Astrocyte (in vitro differentiated cells and primary cell): ENCODE data around the gene GET3. TPM values are rescaled to one million over a fixed set of nuclear protein-coding genes. Genes with fewer than 3 reads are reported as not detected.

ENCODE experiments used
- DNase-seq: peaks from one replicate; pipeline ENCODE4 v3.0.0-alpha.2; 2010; ENCODE audit warnings: low read depth
- FAIRE-seq: peaks from 2 replicates; lab custom pipeline; 2011; peaks lifted over from hg19 to GRCh38; lab: Jason Lieb, UNC
- H2AFZ ChIP-seq: 2 replicates; pipeline ENCODE4 v1.6.0; 2012; ENCODE audit warnings: low read depth, low read length, inconsistent platforms
- H3K27ac ChIP-seq: 2 replicates; pipeline ENCODE4 v1.5.1; 2011; ENCODE audit warnings: low read depth, low read length, inconsistent platforms
- H3K27me3 ChIP-seq: 2 replicates; pipeline ENCODE4 v1.6.0; 2011; ENCODE audit warnings: low read length, inconsistent platforms; ENCODE audit not compliant: insufficient read depth
- H3K36me3 ChIP-seq: 2 replicates; pipeline ENCODE4 v1.5.1; 2011; ENCODE audit warnings: low read length, inconsistent platforms; ENCODE audit not compliant: insufficient read depth
- H3K4me1 ChIP-seq: 2 replicates; pipeline ENCODE4 v1.5.1; 2011; ENCODE audit warnings: low read length, inconsistent platforms; ENCODE audit not compliant: insufficient read depth
- H3K4me2 ChIP-seq: 2 replicates; pipeline ENCODE4 v1.6.0; 2012; ENCODE audit warnings: low read length, inconsistent platforms
- H3K4me3 ChIP-seq: 2 replicates; pipeline ENCODE4 v1.5.1; 2011; ENCODE audit warnings: low read depth, mild to moderate bottlenecking, low read length, inconsistent platforms; ENCODE audit not compliant: insufficient read depth
- H3K79me2 ChIP-seq: 2 replicates; pipeline ENCODE4 v1.6.0; 2012; ENCODE audit warnings: mild to moderate bottlenecking, low read length, inconsistent platforms; ENCODE audit not compliant: insufficient read depth
- H3K9ac ChIP-seq: 2 replicates; pipeline ENCODE4 v1.6.0; 2012; ENCODE audit warnings: mild to moderate bottlenecking, low read length, inconsistent platforms
- H3K9me3 ChIP-seq: 2 replicates; pipeline ENCODE4 v1.5.1; 2012; ENCODE audit warnings: low read depth, mild to moderate bottlenecking, low read length, inconsistent platforms; ENCODE audit not compliant: insufficient read depth
- H4K20me1 ChIP-seq: 2 replicates; pipeline ENCODE4 v1.6.0; 2012; ENCODE audit warnings: low read length, inconsistent platforms; ENCODE audit not compliant: insufficient read depth
- H3K27ac Mint-ChIP-seq: one replicate; pipeline ENCODE4 v1.8.0; 2021; ENCODE audit warnings: mild to moderate bottlenecking, mixed read lengths; ENCODE audit not compliant: unreplicated experiment
- H3K27me3 Mint-ChIP-seq: one replicate; pipeline ENCODE4 v1.8.0; 2021; ENCODE audit warnings: low read depth, mixed read lengths; ENCODE audit not compliant: unreplicated experiment
- H3K36me3 Mint-ChIP-seq: one replicate; pipeline ENCODE4 v1.8.0; 2021; ENCODE audit warnings: low read depth, mixed read lengths; ENCODE audit not compliant: unreplicated experiment
- H3K4me1 Mint-ChIP-seq: one replicate; pipeline ENCODE4 v1.8.0; 2021; ENCODE audit warnings: low read depth, mixed read lengths; ENCODE audit not compliant: unreplicated experiment
- H3K4me3 Mint-ChIP-seq: one replicate; pipeline ENCODE4 v1.8.0; 2021; ENCODE audit warnings: mild to moderate bottlenecking, moderate library complexity, mixed read lengths; ENCODE audit not compliant: unreplicated experiment
- H3K9me3 Mint-ChIP-seq: one replicate; pipeline ENCODE4 v1.8.0; 2021; ENCODE audit warnings: mild to moderate bottlenecking, mixed read lengths; ENCODE audit not compliant: unreplicated experiment
- EZH2 ChIP-seq: IDR thresholded peaks from 2 replicates; pipeline ENCODE4 v1.6.1; 2012; ENCODE audit warnings: mild to moderate bottlenecking, low read length, inconsistent platforms; ENCODE audit not compliant: insufficient read depth
- total RNA-seq: library from RNA; stranded (reverse); gene quantifications from 2 replicates; pipeline ENCODE4 v1.2.1, GENCODE V29; 2021
- TF ChIP-seq, protein P1 (sequence below): IDR thresholded peaks from 2 replicates; pipeline ENCODE4 v1.5.1; 2011; ENCODE audit warnings: low read depth, mild to moderate bottlenecking, inconsistent platforms, low read length, moderate library complexity; ENCODE audit not compliant: insufficient read depth

Gene GET3
- total RNA-seq, 1 donor from 2014 or later, result 66.8 TPM

DNA sequence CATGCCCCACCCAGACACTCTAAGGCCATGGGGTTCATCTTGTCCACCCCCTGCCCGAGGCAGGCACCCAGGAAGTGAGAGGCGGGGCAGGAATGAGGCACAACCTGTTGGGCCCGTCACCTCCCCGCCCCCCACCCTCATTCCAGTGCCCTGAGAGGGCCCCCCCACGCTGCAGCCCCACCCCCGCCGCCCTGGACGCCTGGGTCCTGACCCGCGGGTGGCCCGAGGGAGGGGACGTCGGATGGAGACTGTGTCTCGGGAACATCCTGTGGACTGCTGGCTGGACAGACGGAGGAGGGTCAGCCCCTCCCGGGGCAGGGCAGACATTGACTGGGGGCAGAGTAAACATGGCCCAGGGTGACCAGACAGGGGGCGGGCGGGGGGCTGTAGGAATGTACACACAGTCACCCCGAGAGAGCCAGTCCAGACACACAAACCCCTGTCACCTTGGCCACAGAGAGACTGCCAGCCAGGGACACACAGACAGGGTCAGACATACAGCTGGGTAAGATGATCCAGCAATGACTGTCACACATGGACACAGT, 46.6 kb downstream of the GET3 start:
- no peak for FAIRE-seq
- no peaks in the 10 kb centered on the region for H3K36me3 ChIP-seq
- no peak overlapping the region for H2AFZ ChIP-seq
- H3K9me3 Mint-ChIP-seq, result no peaks in the 10 kb centered on the region
- H3K27ac Mint-ChIP-seq, result peak overlapping the region; percentile 92
- peak overlapping the region; percentile 81 for H3K27ac ChIP-seq
- H3K4me3 ChIP-seq, result no peak overlapping the region
- H3K27me3 Mint-ChIP-seq, result no peaks in the 10 kb centered on the region
- H3K4me1 ChIP-seq, result peaks cover 57% of the 10 kb centered on the region
- H3K9me3 ChIP-seq, result no peaks in the 10 kb centered on the region
- H3K36me3 Mint-ChIP-seq, result no peaks in the 10 kb centered on the region
- H3K4me2 ChIP-seq, result peak overlapping the region; percentile 94
- peak overlapping the region; percentile 73 for H3K4me3 Mint-ChIP-seq
- TF ChIP-seq, protein P1, sequence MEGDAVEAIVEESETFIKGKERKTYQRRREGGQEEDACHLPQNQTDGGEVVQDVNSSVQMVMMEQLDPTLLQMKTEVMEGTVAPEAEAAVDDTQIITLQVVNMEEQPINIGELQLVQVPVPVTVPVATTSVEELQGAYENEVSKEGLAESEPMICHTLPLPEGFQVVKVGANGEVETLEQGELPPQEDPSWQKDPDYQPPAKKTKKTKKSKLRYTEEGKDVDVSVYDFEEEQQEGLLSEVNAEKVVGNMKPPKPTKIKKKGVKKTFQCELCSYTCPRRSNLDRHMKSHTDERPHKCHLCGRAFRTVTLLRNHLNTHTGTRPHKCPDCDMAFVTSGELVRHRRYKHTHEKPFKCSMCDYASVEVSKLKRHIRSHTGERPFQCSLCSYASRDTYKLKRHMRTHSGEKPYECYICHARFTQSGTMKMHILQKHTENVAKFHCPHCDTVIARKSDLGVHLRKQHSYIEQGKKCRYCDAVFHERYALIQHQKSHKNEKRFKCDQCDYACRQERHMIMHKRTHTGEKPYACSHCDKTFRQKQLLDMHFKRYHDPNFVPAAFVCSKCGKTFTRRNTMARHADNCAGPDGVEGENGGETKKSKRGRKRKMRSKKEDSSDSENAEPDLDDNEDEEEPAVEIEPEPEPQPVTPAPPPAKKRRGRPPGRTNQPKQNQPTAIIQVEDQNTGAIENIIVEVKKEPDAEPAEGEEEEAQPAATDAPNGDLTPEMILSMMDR, result no peak
- TF ChIP-seq EZH2, result no peak
- peak overlapping the region; percentile 83 for H3K9ac ChIP-seq
- no peaks in the 10 kb centered on the region for H3K27me3 ChIP-seq
- DNase-seq, result no peak
- no peaks in the 10 kb centered on the region for H4K20me1 ChIP-seq
- H3K79me2 ChIP-seq, result no peaks in the 10 kb centered on the region
- H3K4me1 Mint-ChIP-seq, result peaks cover 23% of the 10 kb centered on the region

DNA sequence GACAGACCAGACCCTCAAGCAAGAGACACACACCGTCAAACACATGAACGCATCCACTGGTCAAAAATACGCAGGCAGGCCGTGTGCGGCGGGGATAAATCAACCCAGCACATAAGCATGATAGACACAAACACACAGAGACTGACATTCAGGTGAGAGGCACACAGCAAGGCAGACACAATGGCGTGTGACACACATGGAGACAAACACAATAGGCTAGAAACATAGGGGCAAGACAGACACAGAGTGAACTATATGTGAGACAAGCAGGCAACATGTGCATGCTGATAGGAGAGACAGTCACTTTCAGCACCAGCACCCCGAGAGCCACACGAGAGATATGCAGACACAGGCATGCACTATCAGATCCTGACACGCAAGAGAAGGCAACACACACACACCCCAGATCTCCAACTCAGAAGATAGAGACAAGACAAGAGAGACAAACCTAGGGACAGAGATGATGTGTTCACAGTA, 47.1 kb downstream of the GET3 start:
- H3K27ac ChIP-seq, result peak overlapping the region; percentile 81
- H2AFZ ChIP-seq, result no peak overlapping the region
- H3K4me1 ChIP-seq, result peaks cover 57% of the 10 kb centered on the region
- no peaks in the 10 kb centered on the region for H3K27me3 Mint-ChIP-seq
- H3K27ac Mint-ChIP-seq, result no peak overlapping the region
- H3K9me3 Mint-ChIP-seq, result no peaks in the 10 kb centered on the region
- no peaks in the 10 kb centered on the region for H3K36me3 ChIP-seq
- H3K9ac ChIP-seq, result peak overlapping the region; percentile 52
- no peaks in the 10 kb centered on the region for H3K27me3 ChIP-seq
- TF ChIP-seq, protein P1, result no peak
- H3K4me3 Mint-ChIP-seq, result no peak overlapping the region
- H3K36me3 Mint-ChIP-seq, result no peaks in the 10 kb centered on the region
- no peak for DNase-seq
- no peak for FAIRE-seq
- H3K9me3 ChIP-seq, result no peaks in the 10 kb centered on the region
- no peak overlapping the region for H3K4me3 ChIP-seq
- H3K79me2 ChIP-seq, result no peaks in the 10 kb centered on the region
- no peaks in the 10 kb centered on the region for H4K20me1 ChIP-seq
- peak overlapping the region; percentile 2 for H3K4me2 ChIP-seq
- H3K4me1 Mint-ChIP-seq, result peaks cover 21% of the 10 kb centered on the region

DNA sequence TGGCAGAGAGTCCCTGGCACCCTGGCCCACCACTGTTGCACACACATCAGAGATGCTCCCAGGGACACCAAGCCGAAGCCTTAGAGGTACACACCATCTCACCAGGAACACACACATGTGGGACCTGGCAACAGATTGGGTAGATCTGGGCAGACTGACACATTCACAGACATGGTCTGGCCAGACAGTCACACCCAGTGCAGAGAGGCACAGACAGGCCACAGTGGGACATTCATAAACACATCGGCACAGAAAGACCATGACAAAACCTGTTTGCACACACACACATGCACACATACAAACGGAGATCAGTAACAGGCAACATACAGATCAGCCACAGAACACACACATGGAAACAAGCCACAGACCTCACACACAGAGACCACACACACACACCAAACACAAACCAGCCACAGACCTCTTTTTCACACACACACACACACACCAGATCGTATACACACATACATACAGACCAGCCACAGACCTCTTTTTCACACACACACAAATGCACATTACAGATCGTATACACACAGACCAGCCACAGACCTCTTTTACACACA, 47.7 kb downstream of the GET3 start:
- no peaks in the 10 kb centered on the region for H4K20me1 ChIP-seq
- no peak for TF ChIP-seq EZH2
- peak overlapping the region; percentile 81 for H3K27ac ChIP-seq
- DNase-seq, result no peak
- Mint-ChIP-seq H3K27me3 (no peaks in the 10 kb centered on the region), H3K4me1 (peaks cover 18% of the 10 kb centered on the region), H3K9me3 (no peaks in the 10 kb centered on the region), H3K36me3 (no peaks in the 10 kb centered on the region), H3K27ac (no peak overlapping the region), H3K4me3 (no peak overlapping the region)
- H3K79me2 ChIP-seq, result no peaks in the 10 kb centered on the region
- no peak overlapping the region for H3K4me3 ChIP-seq
- H3K9ac ChIP-seq, result peak overlapping the region; percentile 52
- no peaks in the 10 kb centered on the region for H3K36me3 ChIP-seq
- no peak overlapping the region for H2AFZ ChIP-seq
- no peak for FAIRE-seq
- H3K4me2 ChIP-seq, result peak overlapping the region; percentile 2
- peaks cover 53% of the 10 kb centered on the region for H3K4me1 ChIP-seq
- no peaks in the 10 kb centered on the region for H3K27me3 ChIP-seq
- no peaks in the 10 kb centered on the region for H3K9me3 ChIP-seq
